HUES64 (cell line): ENCODE measurements around the gene FAM221A.
"Not testable (repeated sequence)": the region's sequence is repeated elsewhere in the genome, so short reads cannot be mapped to it uniquely, and the experiment has no call there.

ENCODE experiments used
- H3K27ac ChIP-seq: 2 replicates; pipeline ENCODE4 v1.7.0; 2013; ENCODE audit warnings: low read depth, low read length, inconsistent platforms
- H3K27me3 ChIP-seq: 2 replicates; pipeline ENCODE4 v1.6.1; 2013; ENCODE audit warnings: mild to moderate bottlenecking, low read length; ENCODE audit not compliant: insufficient read depth
- H3K36me3 ChIP-seq: 2 replicates; pipeline ENCODE4 v1.6.1; 2013; ENCODE audit warnings: mild to moderate bottlenecking, low read length; ENCODE audit not compliant: insufficient read depth
- H3K4me1 ChIP-seq: 2 replicates; pipeline ENCODE4 v1.6.1; 2013; ENCODE audit warnings: mild to moderate bottlenecking, low read length, moderate library complexity; ENCODE audit not compliant: insufficient read depth
- H3K4me3 ChIP-seq: 2 replicates; pipeline ENCODE4 v1.5.1; 2013; ENCODE audit warnings: mild to moderate bottlenecking, low read length, moderate library complexity
- H3K9ac ChIP-seq: 2 replicates; pipeline ENCODE4 v1.6.1; 2013; ENCODE audit warnings: mild to moderate bottlenecking, low read depth, low read length
- H3K9me3 ChIP-seq: 2 replicates; pipeline ENCODE4 v1.6.1; 2013; ENCODE audit warnings: low read depth, low read length; ENCODE audit not compliant: insufficient read depth
- WGBS: fragments of 150-250, 120-280 bp; methylation state at CpG from one replicate; pipeline ENCODE4 v1.1.7; 2013; ENCODE audit warnings: missing lambda C conversion rate; 5-methylcytosine and 5-hydroxymethylcytosine counted together

FAM221A gene

DNA sequence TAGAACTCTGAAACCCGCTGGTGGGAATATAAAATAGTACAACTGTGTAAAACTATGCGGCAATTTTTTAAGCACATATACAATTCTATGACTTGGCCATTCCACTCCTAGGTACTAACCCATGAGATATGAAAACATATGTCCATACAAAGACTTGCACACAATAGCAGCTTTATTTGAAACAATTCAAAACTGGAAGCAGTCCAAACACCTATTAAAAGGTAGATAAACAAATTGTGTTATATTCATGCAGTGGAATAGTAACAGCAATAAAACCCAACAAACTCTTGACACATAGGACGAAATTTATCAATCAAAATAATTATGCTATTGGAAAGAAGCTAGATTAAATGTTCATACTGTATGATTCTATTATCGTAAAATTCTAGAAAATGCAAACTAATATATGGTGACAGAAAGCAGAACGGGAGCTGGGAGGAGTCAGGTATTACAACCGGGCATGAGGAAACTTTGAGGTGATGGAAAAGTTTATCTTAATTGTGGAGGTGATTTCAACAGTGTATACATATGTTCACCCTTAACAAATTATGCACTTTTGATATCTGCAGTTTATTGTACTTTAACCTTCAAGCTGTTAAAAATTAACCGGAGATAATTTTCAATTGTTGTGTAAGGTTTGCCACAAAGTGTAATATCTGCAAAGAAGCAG lies 29.2 kb downstream of the FAM221A start:
- Histone ChIP-seq H3K36me3 (peaks cover 10% of the 10 kb centered on the region; the same call in 1 of the 2 replicates), H3K27me3 (no peaks in the 10 kb centered on the region), H3K4me3 (no peak overlapping the region), H3K9me3 (peaks cover 14% of the 10 kb centered on the region; the same call in 1 of the 2 replicates), H3K27ac (no peak overlapping the region), H3K9ac (no peak overlapping the region), H3K4me1 (no peaks in the 10 kb centered on the region)
- WGBS = 92% methylated on average over 6 of the region's 7 CpGs

DNA sequence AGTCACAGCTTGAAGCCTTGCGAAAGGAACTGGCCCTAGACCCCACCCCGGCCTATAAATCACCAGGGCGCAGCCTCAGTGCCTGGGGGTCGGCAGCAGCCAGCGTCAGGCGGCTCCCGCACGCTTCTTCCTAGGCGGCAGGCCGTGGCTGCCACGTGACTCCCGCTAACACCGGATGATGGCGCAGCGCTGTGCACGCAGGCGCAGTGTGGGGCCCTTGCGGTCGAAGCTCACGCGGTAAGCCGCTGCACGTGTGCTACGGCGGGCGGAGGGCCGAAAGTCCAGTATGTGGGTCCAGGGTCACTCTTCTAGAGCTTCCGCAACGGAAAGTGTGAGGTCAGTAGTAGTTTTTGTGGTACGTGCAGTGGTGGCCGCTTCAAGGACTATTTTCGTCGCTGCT lies 30.0 kb downstream of the FAM221A start, which contains the start of gene STK31:
STK31 (plus strand) TSS at position 220 of the 400 bp plus-strand sequence; CDS start at position 287, 67 bp downstream.
- no peaks in the 10 kb centered on the region for H3K4me1 ChIP-seq
- H3K4me3 ChIP-seq = no peak within 1 kb of the TSS
- peaks cover 9% of the 10 kb centered on the region; the same call in 1 of the 2 replicates for H3K36me3 ChIP-seq
- H3K27ac ChIP-seq = no peak within 1 kb of the TSS
- H3K9me3 ChIP-seq = peaks cover 14% of the 10 kb centered on the region; the same call in 1 of the 2 replicates
- 95% methylated on average over 33 of the region's 33 CpGs for WGBS
- H3K9ac ChIP-seq = no peak within 1 kb of the TSS
- no peaks in the 10 kb centered on the region for H3K27me3 ChIP-seq

DNA sequence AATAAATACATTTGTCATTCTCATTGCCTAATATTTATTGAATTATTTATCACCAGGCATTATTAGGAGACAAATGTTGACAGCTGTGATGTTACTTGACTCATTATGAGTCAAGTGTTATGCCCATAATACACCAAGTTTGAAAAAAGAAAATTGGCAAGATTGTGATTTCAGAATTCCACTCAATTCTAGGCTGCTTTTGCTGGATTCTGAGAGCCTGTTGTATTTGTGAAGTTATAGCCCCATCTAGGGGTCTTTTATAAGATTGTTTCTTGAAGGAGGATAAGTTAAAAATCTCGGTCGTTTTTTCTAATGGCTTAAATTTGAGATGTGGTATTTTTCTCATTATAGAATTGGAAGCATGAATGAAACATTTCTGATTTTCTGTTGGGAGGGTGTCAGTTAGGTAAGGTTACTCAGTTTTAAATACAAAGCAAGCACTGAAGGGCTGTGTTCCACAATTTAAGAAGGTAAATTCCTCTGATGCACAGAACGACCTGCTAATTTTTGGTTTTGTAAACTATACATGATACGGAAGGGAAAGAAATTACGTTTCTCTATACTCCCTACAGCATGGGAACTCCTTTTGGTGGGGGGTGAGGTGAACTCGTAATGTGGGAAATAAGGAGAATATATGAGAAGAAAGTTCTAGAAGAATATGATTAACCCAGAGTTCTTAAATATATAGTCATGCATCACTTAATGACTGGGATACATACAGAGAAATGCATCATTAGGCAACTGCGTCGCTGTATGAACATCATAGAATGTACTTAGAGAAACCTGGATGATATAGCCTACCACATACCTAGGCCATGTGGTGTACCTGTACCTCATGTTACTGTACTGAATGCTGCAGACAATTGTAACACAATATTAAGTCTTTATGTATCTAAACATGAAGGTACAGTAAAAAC lies 32.6 kb downstream of the FAM221A start:
- Histone ChIP-seq H3K27ac (no peak overlapping the region), H3K4me1 (no peaks in the 10 kb centered on the region), H3K9me3 (no peaks in the 10 kb centered on the region), H3K4me3 (no peak overlapping the region), H3K27me3 (no peaks in the 10 kb centered on the region), H3K9ac (no peak overlapping the region), H3K36me3 (no peaks in the 10 kb centered on the region)
- WGBS = 51% methylated on average over 5 of the region's 8 CpGs

DNA sequence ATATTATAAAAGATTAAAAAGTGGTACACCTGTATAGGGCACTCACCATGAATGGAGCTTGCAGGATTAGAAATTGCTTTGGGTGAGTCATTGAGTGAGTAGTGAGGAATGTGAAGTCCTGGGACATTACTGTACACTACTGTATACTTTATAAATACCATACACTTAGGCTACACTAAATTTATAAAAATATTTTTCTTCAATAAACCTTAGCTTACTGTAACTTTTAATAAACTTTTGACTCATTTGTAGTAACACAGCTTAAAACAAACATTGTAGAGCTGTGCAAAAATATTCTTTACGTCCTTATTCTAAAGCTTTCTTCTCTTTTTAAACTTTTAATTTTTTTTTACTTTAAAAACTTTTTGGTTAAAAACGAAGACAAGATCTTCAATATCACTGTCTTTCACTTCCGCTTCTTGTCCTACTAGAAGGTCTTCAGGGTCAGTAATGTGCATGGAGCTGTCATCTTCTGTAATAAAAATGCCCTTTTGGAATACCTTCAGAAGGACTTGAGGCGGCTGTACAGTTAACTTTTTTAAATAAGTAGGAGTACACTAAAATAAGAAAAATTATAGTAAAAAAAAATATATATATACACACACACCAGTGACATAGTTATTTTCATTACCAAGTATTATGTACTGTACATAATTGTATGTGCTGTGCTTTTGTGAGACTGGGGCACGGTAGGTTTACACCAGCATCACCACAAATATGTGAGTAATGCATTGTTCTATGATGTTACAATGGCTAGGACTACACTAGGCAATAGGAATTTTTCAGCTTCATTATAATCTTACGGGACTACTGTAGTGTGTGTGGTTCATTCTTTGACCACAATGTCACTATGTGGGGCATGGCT lies 33.5 kb downstream of the FAM221A start:
- no peak overlapping the region for H3K4me3 ChIP-seq
- no peaks in the 10 kb centered on the region for H3K36me3 ChIP-seq
- 0 out of 2 replicates have a peak, but pooled peaks cover 2% of the 10 kb centered on the region for H3K27me3 ChIP-seq
- no peaks in the 10 kb centered on the region for H3K9me3 ChIP-seq
- H3K4me1 ChIP-seq = no peaks in the 10 kb centered on the region
- no peak overlapping the region for H3K9ac ChIP-seq
- H3K27ac ChIP-seq = no peak overlapping the region
- 89% methylated on average over 4 of the region's 6 CpGs for WGBS

DNA sequence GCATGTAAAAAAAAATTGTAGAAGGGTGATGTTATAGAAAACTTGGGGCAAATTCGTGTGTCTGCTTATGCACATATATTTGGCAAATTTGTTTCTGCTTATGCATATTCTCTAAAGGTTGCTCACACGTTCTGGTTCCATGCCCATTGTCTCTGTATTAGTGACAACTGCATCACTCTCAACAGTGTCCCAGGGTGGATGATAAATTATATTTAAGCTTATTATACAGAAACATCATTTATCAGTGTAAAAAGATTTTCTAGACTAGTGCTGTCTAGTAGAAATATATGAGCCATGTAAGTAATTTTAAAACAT lies 34.1 kb downstream of the FAM221A start:
- H3K27me3 ChIP-seq = 0 out of 2 replicates have a peak, but pooled peaks cover 3% of the 10 kb centered on the region
- 31% methylated on average over 2 of the region's 2 CpGs for WGBS
- H3K9me3 ChIP-seq = no peaks in the 10 kb centered on the region
- no peak overlapping the region for H3K9ac ChIP-seq
- H3K36me3 ChIP-seq = no peaks in the 10 kb centered on the region
- no peaks in the 10 kb centered on the region for H3K4me1 ChIP-seq
- H3K4me3 ChIP-seq = no peak overlapping the region
- no peak overlapping the region for H3K27ac ChIP-seq

DNA sequence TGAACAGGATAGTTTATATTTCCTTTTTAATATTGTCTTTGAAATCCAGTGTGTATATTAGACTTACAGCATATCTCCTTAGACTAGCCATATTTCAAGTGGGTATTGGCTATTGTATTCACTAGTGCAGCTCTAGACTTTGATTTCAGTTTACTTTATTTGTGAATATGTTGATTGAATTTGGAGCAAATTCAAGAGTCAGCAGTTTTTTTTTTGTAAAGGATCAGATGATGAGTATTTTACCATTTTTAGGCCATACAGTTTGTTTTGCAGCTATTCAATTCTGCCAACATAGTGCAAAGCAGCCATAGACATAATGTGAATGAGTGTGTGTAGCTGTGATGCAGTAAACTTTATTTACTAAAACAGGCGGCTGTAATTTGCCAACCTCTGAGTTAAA lies 34.6 kb downstream of the FAM221A start:
- H3K27ac ChIP-seq = no peak overlapping the region

GRCh38 chr7:23715099-23715498 lies 35.1 kb downstream of the FAM221A start:
- no peaks in the 10 kb centered on the region for H3K9me3 ChIP-seq
- no peaks in the 10 kb centered on the region for H3K36me3 ChIP-seq
- 0 out of 2 replicates have a peak, but pooled peaks cover 5% of the 10 kb centered on the region for H3K27me3 ChIP-seq
- 77% methylated on average over 6 of the region's 6 CpGs for WGBS
- no peak overlapping the region for H3K9ac ChIP-seq
- H3K27ac ChIP-seq = no peak overlapping the region
- no peak overlapping the region for H3K4me3 ChIP-seq
- H3K4me1 ChIP-seq = no peaks in the 10 kb centered on the region

More for the DNA sequence above, 34.6 kb downstream of the FAM221A start:
- Histone ChIP-seq H3K4me3 (no peak overlapping the region), H3K4me1 (no peaks in the 10 kb centered on the region), H3K9ac (no peak overlapping the region), H3K36me3 (no peaks in the 10 kb centered on the region), H3K27me3 (0 out of 2 replicates have a peak, but pooled peaks cover 3% of the 10 kb centered on the region), H3K9me3 (no peaks in the 10 kb centered on the region)
- 94% methylated on average over 1 of the region's 1 CpG for WGBS

- 94% methylated on average over 1 of the region's 1 CpG for WGBS
- H3K4me1 ChIP-seq = no peaks in the 10 kb centered on the region
- H3K9ac ChIP-seq = no peak overlapping the region
- H3K4me3 ChIP-seq = no peak overlapping the region
- no peak overlapping the region for H3K27ac ChIP-seq
- H3K9me3 ChIP-seq = no peaks in the 10 kb centered on the region; the same call in 1 of the 2 replicates
- H3K27me3 ChIP-seq = peaks cover 21% of the 10 kb centered on the region
- H3K36me3 ChIP-seq = no peaks in the 10 kb centered on the region
Measured at GRCh38 chr7:23717788-23718187, 37.8 kb downstream of the FAM221A start.

DNA sequence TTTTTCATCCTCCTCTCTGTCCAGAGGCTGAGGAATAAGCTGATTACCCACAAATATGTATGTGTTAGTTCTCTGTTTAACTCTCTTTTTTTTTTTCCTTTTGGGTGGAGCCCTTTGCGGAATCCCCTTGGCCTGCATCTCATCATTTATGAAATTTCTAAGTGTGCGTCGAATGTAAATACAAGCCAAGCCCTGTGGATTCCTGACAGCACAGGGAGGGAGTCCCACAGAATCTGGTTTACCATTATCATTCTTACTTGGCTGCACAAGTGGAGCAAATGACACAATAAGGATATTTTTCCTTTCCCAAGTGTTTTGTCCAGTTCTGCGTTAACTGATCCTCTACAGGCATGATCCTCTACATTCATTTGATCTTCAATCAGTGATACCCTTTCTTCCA lies 41.5 kb downstream of the FAM221A start:
- H3K4me3 ChIP-seq = no peak overlapping the region
- peaks cover 15% of the 10 kb centered on the region for H3K4me1 ChIP-seq
- H3K9me3 ChIP-seq = no peaks in the 10 kb centered on the region; the same call in 1 of the 2 replicates
- no peak overlapping the region for H3K27ac ChIP-seq
- 96% methylated on average over 4 of the region's 4 CpGs for WGBS
- peaks cover 54% of the 10 kb centered on the region for H3K27me3 ChIP-seq
- no peaks in the 10 kb centered on the region for H3K36me3 ChIP-seq
- H3K9ac ChIP-seq = no peak overlapping the region

DNA sequence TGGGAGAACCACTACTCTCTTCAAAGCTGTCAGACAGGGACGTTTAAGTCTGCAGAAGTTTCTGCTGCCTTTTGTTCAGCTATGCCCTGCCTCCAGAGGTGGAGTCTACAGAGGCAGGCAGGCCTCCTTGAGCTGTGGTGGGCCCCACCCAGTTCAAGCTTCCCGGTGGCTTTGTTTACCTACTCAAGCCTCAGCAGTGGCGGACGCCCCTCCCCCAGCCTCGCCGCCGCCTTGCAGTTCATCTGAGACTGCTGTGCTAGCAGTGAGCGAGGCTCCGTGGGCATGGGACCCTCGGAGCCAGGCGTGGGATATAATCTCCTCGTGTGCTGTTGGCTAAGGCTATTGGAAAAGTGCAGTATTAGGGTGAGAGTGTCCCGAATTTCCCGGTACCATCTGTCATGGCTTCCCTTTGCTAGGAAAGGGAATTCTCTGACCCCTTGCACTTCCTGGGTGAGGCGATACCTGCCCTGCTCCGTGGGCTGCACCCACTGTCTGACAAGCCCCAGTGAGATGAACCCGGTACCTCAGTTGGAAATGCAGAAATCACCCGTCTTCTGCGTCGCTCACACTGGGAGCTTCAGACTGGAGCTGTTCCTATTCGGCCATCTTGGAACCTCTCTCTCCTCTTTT lies 42.7 kb downstream of the FAM221A start:
- H3K4me3 ChIP-seq = peak overlapping the region; percentile 54
- 66% methylated on average over 21 of the region's 21 CpGs for WGBS
- H3K4me1 ChIP-seq = peaks cover 15% of the 10 kb centered on the region
- not testable (repeated sequence) for H3K36me3 ChIP-seq, H3K9me3 ChIP-seq, H3K27ac ChIP-seq
- peak overlapping the region; percentile 52 for H3K9ac ChIP-seq
- peaks cover 59% of the 10 kb centered on the region for H3K27me3 ChIP-seq
